BJ (cell line): ENCODE results near the gene JMJD1C. TPM values are rescaled to one million over a fixed set of nuclear protein-coding genes. Genes with fewer than 3 reads are reported as not detected.

Source experiments
- CTCF ChIA-PET: fragments of 350-600 bp; formaldehyde crosslinking; extraction: SDS; loops from one replicate; lab custom pipeline; 2021; ENCODE audit warnings: antibody characterized with exemption, inconsistent platforms; lab: Yijun Ruan, JAX
- POLR2A ChIA-PET: fragments of 300-600 bp; sonication (Branson Sonifier 250); formaldehyde crosslinking; extraction: SDS; loops from one replicate; lab custom pipeline; 2021; ENCODE audit warnings: antibody characterized with exemption; lab: Charles Lee
- DNase-seq: peaks from one replicate; pipeline ENCODE4 v3.0.0-alpha.2; 2011; ENCODE audit warnings: low read depth
- H3K27me3 ChIP-seq: 2 replicates; pipeline ENCODE4 v1.6.0; 2011; ENCODE audit warnings: low read length; ENCODE audit not compliant: control insufficient read depth, insufficient read depth
- H3K36me3 ChIP-seq: 2 replicates; pipeline ENCODE4 v1.5.1; 2011; ENCODE audit warnings: low read length; ENCODE audit not compliant: control insufficient read depth, insufficient read depth
- H3K4me3 ChIP-seq: 2 replicates; pipeline ENCODE4 v1.5.1; 2011; ENCODE audit warnings: low read depth, mild to moderate bottlenecking, control low read depth, low read length
- CTCF ChIP-seq: IDR thresholded peaks from 2 replicates; pipeline ENCODE4 v1.5.1; 2011; ENCODE audit warnings: low read depth, mild to moderate bottlenecking, control low read depth, inconsistent platforms, low read length, moderate library complexity; ENCODE audit not compliant: insufficient read depth
- polyA plus RNA-seq: library from polyadenylated mRNA; depleted of rRNA; stranded (reverse); fragments of >200 nt; gene quantifications from 2 replicates; pipeline ENCODE4 v1.2.3, GENCODE V29; 2011

The JMJD1C gene
- polyA plus RNA-seq, 1 experiment = 14.2 TPM

- DNase-seq = no peak
- no peaks in the 10 kb centered on the region for H3K36me3 ChIP-seq
- H3K27me3 ChIP-seq = no peaks in the 10 kb centered on the region
- H3K4me3 ChIP-seq = no peak overlapping the region
- POLR2A ChIA-PET = no interaction called here
- no peak for TF ChIP-seq CTCF
- CTCF ChIA-PET = interaction anchor here (0.6 kb wide), 1 partner anchor 33 kb away, joined by 5 read pairs; no protein-coding TSS in a partner anchor
These were observed 3.3 kb downstream of the JMJD1C start for GRCh38 chr10:63462442-63462841.

GRCh38 chr10:63458177-63458576 is 7.6 kb downstream of the JMJD1C start:
- ChIA-PET POLR2A (no interaction called here), CTCF (interaction anchor here (0.8 to 1.1 kb wide), 2 partner anchors 176 to 241 kb away, joined by 3 to 4 read pairs; no protein-coding TSS in a partner anchor)

GRCh38 chr10:63457594-63457993 is 8.2 kb downstream of the JMJD1C start:
- CTCF ChIA-PET = interaction anchor here (0.5 to 1.1 kb wide), 2 partner anchors 84 to 241 kb away, joined by 3 to 4 read pairs; no protein-coding TSS in a partner anchor
- H3K27me3 ChIP-seq = no peaks in the 10 kb centered on the region
- no peak for DNase-seq
- H3K36me3 ChIP-seq = no peaks in the 10 kb centered on the region
- TF ChIP-seq CTCF = no peak
- POLR2A ChIA-PET = no interaction called here
- H3K4me3 ChIP-seq = no peak overlapping the region

More at GRCh38 chr10:63458177-63458576, 7.6 kb downstream of the JMJD1C start:
- TF ChIP-seq CTCF = no peak
- H3K4me3 ChIP-seq = no peak overlapping the region
- no peak for DNase-seq
- H3K36me3 ChIP-seq = no peaks in the 10 kb centered on the region
- no peaks in the 10 kb centered on the region for H3K27me3 ChIP-seq

GRCh38 chr10:63456437-63457210 is 9.2 kb downstream of the JMJD1C start:
- DNase-seq = peak; percentile 22
- Histone ChIP-seq H3K4me3 (no peak overlapping the region), H3K27me3 (no peaks in the 10 kb centered on the region), H3K36me3 (no peaks in the 10 kb centered on the region)
- ChIA-PET POLR2A (no interaction called here), CTCF (no interaction called here)
- no peak for TF ChIP-seq CTCF

- POLR2A ChIA-PET = no interaction called here
- Histone ChIP-seq H3K27me3 (no peaks in the 10 kb centered on the region), H3K4me3 (no peak overlapping the region), H3K36me3 (no peaks in the 10 kb centered on the region)
- CTCF ChIA-PET = interaction anchor here (1.7 to 2.3 kb wide), 2 partner anchors 12 to 174 kb away, joined by 4 to 5 read pairs; no protein-coding TSS in a partner anchor
- no peak for DNase-seq
- no peak for TF ChIP-seq CTCF
These were observed 10.3 kb downstream of the JMJD1C start for GRCh38 chr10:63455507-63455906.
